ENCODE data around the gene AXDND1. TPM values are rescaled to one million over a fixed set of nuclear protein-coding genes. Genes with fewer than 3 reads are reported as not detected.

AXDND1 gene
- total RNA-seq, 1 donor, result 0.27 TPM

- no peak for DNase-seq (ENCODE audit: low read depth in 2 of 3, low spot score in 2 of 3)
Observed at GRCh38 chr1:179550746-179551682, 185.2 kb downstream of the AXDND1 start.

DNA sequence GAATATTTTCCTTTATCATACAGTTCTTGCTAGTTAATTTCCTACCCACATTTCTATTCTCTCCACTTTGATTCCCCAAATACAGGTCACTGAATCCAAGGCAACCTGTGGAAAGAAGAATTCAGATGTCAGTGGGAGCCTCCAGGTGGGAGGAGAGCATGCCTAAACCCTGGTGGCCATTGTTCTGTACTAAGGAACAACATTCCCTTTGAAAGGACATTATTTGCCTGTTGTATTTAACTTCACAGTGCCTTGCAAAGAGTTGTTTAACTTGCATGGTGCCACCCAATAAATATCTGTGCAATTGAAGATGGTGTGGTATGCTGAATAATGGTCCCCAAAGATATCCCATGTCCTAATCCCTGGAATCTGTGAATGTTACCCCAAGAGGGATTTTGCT is 188.7 kb downstream of the AXDND1 start:
- no peak for DNase-seq (ENCODE audit: low read depth in 2 of 3, low spot score in 2 of 3)

DNA sequence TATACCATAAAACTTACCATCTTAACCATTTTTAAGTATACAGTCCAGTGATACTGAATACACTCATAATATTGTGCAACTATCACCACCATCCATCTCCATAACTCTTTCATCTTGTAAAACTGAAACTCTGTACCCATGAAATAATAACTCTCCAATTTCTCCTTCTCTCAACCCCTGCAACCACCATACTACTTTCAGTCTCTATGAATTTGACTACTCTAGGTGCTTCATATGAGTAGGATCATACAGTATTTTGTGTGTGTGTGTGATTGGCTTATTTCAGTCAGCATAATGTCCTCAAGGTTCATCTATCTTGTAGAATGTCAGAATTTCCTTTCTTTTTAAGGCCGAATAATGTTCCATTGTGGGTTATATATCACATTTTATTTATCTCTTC is 192.3 kb downstream of the AXDND1 start:
- DNase-seq (ENCODE audit: low read depth in 2 of 3, low spot score in 2 of 3), result no peak

DNA sequence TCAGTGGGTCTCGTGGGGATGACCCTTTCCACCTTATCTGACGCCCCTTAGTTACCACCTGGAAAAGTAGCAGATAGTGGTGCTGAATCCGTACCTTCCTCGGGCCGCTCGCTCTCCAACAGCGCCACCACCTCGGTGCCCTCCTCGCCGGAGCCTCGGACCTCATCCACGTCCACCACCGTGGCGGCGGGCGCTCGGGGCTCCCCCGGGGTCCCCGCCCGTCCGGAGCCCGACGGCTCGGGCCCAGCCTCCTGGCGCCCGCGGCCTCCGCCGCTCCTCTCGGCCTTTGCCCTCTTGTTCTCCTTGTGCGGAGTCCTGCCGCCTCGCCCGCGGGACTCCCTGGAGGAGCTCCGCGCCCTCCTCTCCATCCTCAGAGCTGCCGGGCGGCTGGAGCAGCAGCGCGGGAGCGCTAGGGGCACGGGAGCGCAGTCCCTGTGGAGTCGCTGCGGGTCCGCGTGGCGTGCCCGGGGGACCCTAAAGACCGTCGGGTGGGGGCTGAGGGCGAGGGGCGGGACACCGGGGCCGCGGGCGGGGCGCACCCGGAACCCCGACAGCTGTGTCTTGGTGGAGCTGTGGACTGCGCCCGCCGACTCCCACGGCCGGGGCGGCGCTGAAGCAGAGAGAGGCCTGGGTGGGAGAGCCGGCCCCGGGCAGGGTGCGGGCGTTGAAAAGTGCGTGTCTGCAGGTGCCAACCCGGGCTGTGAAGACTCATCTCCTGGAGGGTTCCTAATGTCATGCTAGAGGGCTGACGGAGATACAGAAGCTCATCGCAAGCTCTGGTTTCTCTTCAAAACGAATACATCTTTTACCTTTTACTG is 209.9 kb downstream of the AXDND1 start, which contains the start of gene NPHS2:
Gene NPHS2, minus strand, starts transcription at position 452 of the 818 bp plus-strand sequence. Its CDS starts 84 bp downstream, at position 368.
- DNase-seq (ENCODE audit: low read depth in 2 of 3, low spot score in 2 of 3), result no peak

DNA sequence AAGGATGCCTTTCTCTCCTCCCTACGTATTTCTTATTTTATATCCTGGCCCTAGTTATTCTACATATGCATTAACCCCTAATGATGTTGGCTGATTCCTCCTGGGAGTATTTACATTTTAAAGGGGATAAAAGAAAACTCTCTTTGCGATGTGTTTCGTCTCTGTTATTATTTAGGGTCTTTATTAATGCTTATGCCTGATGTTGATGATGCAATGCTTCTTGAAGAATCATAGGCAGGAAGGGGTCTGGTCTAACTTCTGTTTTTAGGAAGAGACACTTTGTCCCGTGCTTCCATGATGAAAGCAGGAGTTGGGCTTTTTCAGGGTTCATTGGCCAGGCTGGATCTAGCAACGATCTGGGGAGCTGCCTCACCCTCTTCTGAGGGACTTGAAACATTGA is 210.7 kb downstream of the AXDND1 start:
- DNase-seq (ENCODE audit: low read depth in 2 of 3, low spot score in 2 of 3), result no peak

DNA sequence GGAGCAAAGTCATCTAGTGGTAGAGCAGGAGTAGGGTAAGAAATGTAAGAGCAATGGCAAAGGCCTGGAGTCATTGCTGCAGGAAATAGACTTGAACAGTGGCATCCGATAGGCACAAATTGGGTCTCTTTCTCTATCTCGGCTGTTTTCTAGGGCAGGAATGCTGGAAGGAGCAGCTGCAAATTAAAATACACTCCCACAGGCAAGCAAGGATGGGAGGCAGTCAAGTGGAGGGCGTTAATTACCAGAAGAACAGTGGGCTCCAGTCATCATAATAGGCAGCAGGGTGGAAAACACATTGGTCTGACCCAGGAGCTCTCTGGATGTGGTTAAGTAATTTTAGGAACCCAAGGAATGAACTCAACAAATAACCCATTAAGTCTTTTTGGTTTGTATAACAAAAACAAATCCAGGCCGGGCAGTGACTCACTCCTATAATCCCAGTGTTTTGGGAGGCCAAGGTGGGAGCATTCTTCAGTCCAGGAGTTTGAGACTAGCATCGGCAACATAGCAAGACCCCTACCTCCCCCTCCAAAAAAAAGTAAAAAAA is 218.1 kb downstream of the AXDND1 start:
- DNase-seq (ENCODE audit: low read depth in 2 of 3, low spot score in 2 of 3), result no peak

- DNase-seq (ENCODE audit: low read depth in 2 of 3, low spot score in 2 of 3), result peak in 2 of 3 donors; percentile 31 to 50
Observed at GRCh38 chr1:179586107-179586823, 220.5 kb downstream of the AXDND1 start.

DNA sequence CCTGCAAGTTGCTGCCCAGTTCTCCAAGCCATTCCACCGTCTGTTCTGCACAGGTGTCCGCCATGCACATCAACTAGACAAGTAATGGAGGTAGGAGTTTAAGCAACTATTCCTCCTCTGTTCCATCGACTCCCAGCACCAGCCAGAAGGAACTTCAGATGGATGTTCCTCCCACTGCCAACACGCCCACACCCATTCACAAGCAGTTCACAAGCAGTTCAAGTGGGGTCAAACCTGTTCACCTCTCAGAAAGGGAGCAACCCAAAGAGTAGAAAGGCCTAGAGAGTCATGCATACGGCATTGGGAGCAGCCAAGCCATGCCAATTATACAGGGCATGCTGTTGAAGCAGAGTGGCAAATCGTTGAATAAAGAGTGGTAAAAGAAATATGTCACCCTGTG is 221.6 kb downstream of the AXDND1 start:
- DNase-seq (ENCODE audit: low read depth in 2 of 3, low spot score in 2 of 3), result no peak

DNA sequence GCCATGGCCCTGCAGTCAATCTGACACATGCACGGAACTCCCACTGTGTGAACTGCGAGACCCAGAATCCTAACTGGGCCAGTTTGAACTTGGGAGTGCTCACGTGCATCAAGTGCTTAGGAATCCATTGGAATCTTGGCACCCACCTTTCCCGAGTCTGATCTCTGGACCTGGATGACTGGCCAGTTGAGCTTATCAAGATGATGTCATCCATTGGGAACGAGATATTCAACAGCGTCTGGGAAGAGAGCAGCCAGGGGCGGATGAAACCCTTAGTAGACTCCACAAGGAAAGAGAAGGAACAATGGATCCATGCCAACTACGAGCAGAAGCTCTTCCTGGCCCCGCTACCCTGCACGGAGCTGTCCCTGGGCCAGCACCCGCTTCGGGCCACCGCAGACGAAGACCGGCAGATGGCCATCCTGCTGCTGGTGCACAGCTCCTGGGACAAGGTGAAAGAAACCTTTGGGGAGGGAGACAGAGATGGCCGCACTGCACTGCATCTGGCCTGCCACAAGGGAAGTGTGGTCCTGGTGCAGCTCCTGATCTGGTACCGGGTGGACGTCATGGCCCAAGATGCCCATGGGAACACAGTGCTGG is 222.8 kb downstream of the AXDND1 start:
- DNase-seq (ENCODE audit: low read depth in 2 of 3, low spot score in 2 of 3), result no peak

DNA sequence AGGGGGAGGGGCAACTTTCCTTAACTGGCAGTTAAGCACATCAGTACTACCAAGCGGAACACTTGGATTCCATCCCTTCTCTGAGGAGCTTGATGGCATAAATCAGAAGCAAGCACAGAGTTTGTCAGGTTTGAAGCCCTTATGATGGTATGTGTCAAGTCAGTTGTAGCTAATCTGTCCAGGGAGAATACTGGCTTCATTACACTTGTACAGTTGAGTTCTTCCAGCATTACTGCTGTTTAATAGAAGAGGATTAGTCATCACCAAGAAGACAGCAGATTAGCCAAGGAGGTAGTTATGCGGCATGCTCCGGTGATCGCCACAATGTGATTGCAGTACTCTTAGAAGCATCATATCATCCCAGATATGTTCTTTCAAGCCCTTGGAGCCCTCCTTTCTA is 223.7 kb downstream of the AXDND1 start:
- no peak for DNase-seq (ENCODE audit: low read depth in 2 of 3, low spot score in 2 of 3)

DNA sequence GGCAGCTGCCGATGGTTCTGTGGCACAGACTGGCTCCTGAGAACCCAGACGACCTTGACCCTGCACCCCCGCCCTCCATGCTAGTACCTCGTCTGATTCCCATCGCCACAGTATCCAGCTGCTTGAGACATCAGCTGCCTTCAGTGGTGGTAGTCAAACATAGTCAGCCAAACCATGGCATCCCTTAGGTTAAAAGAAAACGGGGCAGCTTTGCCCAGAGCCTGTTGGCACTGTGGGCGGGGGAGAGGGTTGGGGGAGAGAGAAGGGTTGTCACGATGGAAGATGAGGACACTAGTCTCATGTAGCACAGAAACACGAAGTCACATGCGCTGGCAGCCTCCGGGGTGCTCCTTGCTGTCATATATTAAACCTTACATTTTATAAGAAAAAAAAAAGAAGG is 224.9 kb downstream of the AXDND1 start:
- no peak for DNase-seq (ENCODE audit: low read depth in 2 of 3, low spot score in 2 of 3)

- no peak for DNase-seq (ENCODE audit: low read depth in 2 of 3, low spot score in 2 of 3)
Observed at GRCh38 chr1:179591253-179591591, 225.5 kb downstream of the AXDND1 start.

DNA sequence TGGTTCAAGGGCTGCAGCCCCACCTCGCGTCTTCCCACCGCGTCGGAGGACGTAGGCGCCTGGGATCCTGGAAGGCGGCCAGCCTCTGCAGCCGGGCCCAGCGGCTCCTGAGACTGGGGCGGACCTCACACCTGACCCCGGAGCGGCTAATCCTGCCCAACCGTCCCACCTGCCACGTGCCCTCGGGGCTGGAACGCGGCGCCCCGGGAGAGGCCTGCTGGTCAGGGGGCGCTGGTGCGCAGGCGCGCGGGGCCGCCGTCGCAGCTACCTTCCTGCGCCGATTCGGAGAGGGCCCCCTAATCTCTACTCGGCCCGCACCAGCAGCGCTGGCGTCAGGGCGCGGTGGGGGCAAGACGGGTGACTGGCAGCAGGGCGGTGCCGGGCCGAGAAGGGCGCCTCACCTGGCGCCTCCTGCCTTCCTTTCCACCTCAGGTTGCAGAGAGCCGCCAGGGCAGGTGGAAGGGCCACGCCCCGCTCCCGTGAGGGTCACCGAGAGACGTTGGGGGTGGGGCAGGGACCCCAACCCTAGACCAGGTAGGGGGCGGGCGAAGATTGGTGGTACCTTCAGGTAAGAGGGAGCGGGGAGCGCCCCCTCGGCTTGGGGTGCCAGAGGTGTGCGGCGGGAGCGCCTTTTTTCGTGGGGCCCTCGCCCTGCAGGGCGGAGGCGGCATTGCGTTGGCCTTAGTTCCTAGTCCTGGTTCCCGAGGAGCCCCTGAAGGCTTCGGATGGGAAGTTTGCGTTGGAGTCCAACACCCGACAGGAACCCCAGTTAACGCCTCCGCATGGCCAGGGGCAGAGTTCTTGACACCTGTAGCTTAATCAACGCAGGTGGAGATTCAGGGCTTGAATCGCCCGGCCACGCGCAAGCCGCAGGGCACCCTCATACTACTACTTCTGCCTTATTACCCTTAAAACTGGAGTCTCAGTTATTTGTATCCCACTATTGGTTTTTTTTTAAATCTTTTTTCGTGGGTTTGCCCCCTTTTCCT is 226.1 kb downstream of the AXDND1 start, which contains the start of gene TDRD5:
Gene TDRD5, plus strand, starts transcription at position 241 of the 989 bp plus-strand sequence. CDS start 784 bp downstream, outside the sequence.
- peak in 1 of 3 donors; percentile 29 for DNase-seq (ENCODE audit: low read depth in 2 of 3, low spot score in 2 of 3)

- no peak for DNase-seq (ENCODE audit: low read depth in 2 of 3, low spot score in 2 of 3)
Observed at GRCh38 chr1:179598631-179599030, 232.9 kb downstream of the AXDND1 start.

DNA sequence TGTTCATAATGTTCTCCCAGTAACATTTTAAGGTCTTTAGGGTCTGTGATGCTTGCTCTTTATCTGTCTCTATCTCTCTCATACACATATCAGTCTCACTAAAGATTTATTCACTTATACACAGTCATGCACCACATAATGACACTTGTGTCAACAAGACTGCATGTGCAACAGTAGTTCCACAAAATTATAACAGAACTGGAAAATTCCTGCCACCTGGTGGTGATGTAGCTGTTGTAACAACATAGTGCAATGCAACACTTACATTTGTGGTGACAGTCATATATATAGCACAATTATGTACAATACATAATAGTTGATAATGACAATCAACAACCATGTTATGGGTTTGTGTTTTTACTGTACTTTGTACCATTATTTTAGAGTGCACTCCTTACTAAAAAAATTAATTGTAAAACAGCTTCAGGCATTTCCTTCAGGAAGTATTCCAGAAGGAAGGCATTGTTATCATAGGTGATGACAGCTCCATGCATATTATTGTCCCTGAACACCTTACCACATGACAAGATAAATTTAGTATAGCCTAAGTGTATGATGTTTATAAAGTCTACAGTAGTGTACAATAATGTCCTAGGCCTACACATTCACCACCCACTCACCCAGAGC is 234.0 kb downstream of the AXDND1 start:
- DNase-seq (ENCODE audit: low read depth in 2 of 3, low spot score in 2 of 3), result peak in 1 of 3 donors; percentile 15

DNA sequence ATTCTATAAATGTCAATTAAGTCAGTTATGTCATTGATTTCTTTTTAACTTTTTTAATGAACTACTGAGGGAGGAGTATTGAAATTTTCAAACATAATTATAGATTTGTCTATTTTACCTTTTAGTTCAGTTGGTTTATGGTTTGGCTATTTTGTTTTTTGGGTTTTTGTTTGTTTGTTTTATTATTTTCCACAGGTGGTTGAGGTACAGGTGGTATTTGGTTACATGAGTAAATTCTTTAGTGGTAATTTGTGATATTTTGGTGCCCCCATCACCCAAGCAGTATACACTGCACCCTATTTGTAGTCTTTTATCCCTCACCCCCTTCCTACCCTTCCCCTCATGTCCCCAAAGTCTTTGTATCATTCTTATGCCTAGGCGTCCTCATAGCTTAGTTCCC is 235.3 kb downstream of the AXDND1 start:
- no peak for DNase-seq (ENCODE audit: low read depth in 2 of 3, low spot score in 2 of 3)
